Fibroblast of peridontal ligament (primary cell): ENCODE measurements around the gene SRGAP3.

Experiments used
- DNase-seq: peaks from one replicate; pipeline ENCODE4 v3.0.0-alpha.2; 2010; ENCODE audit errors: extremely low read depth

The SRGAP3 gene

GRCh38 chr3:8988384-8988655 lies 261.1 kb downstream of the SRGAP3 start:
- DNase-seq, result no peak

GRCh38 chr3:8987645-8988383 lies 261.6 kb downstream of the SRGAP3 start:
- peak; percentile 58 for DNase-seq

GRCh38 chr3:8987226-8987625 lies 262.2 kb downstream of the SRGAP3 start:
- no peak for DNase-seq

GRCh38 chr3:8986741-8987140 lies 262.7 kb downstream of the SRGAP3 start:
- no peak for DNase-seq

GRCh38 chr3:8985876-8986275 lies 263.6 kb downstream of the SRGAP3 start:
- no peak for DNase-seq

- DNase-seq, result no peak
Observed at GRCh38 chr3:8985411-8985831, 264.0 kb downstream of the SRGAP3 start.

GRCh38 chr3:8984526-8984925 lies 264.9 kb downstream of the SRGAP3 start:
- DNase-seq, result no peak

GRCh38 chr3:8984081-8984480 lies 265.4 kb downstream of the SRGAP3 start:
- no peak for DNase-seq

GRCh38 chr3:8983591-8983990 lies 265.9 kb downstream of the SRGAP3 start:
- no peak for DNase-seq

GRCh38 chr3:8983026-8983425 lies 266.4 kb downstream of the SRGAP3 start:
- DNase-seq, result no peak

- DNase-seq, result peak; percentile 11
Observed at GRCh38 chr3:8982509-8982908, 266.9 kb downstream of the SRGAP3 start.

- DNase-seq, result no peak
Observed at GRCh38 chr3:8981700-8982099, 267.7 kb downstream of the SRGAP3 start.

GRCh38 chr3:8981296-8981695 lies 268.1 kb downstream of the SRGAP3 start:
- no peak for DNase-seq

- DNase-seq, result peak; percentile 37
Observed at GRCh38 chr3:8980756-8981257, 268.6 kb downstream of the SRGAP3 start.

- no peak for DNase-seq
Observed at GRCh38 chr3:8979262-8979661, 270.2 kb downstream of the SRGAP3 start.

GRCh38 chr3:8978551-8978950 lies 270.9 kb downstream of the SRGAP3 start:
- DNase-seq, result no peak

- no peak for DNase-seq
Observed at GRCh38 chr3:8976540-8977182, 272.8 kb downstream of the SRGAP3 start.

- DNase-seq, result no peak
Observed at GRCh38 chr3:8975081-8976020, 274.1 kb downstream of the SRGAP3 start.

GRCh38 chr3:8974458-8974857 lies 275.0 kb downstream of the SRGAP3 start:
- DNase-seq, result no peak

- DNase-seq, result no peak
Observed at GRCh38 chr3:8972639-8973038, 276.8 kb downstream of the SRGAP3 start.

- peak; percentile 79 for DNase-seq
Observed at GRCh38 chr3:8970971-8971589, 278.4 kb downstream of the SRGAP3 start.

GRCh38 chr3:8969241-8969640 lies 280.2 kb downstream of the SRGAP3 start:
- no peak for DNase-seq
